ENCODE data around the gene PEAR1.

Gene PEAR1

GRCh38 chr1:156893048-156893953 is at the start of gene PEAR1:
PEAR1 (plus strand) TSS chr1:156893718; CDS start chr1:156903927, 10,209 bp downstream.
- peak within 1 kb of the TSS; percentile 27 for H3K4me3 ChIP-seq (ENCODE audit: low read depth, low read length)

- H3K4me3 ChIP-seq (ENCODE audit: low read depth, low read length), result no peak overlapping the region
Observed at GRCh38 chr1:156844102-156844501, 49.4 kb upstream of the PEAR1 start.

- H3K4me3 ChIP-seq (ENCODE audit: low read depth, low read length), result peak overlapping the region; percentile 25
Observed at GRCh38 chr1:156844638-156845037, 48.9 kb upstream of the PEAR1 start.

- H3K4me3 ChIP-seq (ENCODE audit: low read depth, low read length), result peak overlapping the region; percentile 25
Observed at GRCh38 chr1:156845055-156845952, 48.2 kb upstream of the PEAR1 start.

- H3K4me3 ChIP-seq (ENCODE audit: low read depth, low read length), result no peak overlapping the region
Observed at GRCh38 chr1:156845953-156846545, 47.5 kb upstream of the PEAR1 start.

- H3K4me3 ChIP-seq (ENCODE audit: low read depth, low read length), result no peak overlapping the region
Observed at GRCh38 chr1:156846643-156847042, 46.9 kb upstream of the PEAR1 start.

- no peak overlapping the region for H3K4me3 ChIP-seq (ENCODE audit: low read depth, low read length)
Observed at GRCh38 chr1:156847591-156848460, 45.7 kb upstream of the PEAR1 start.

GRCh38 chr1:156848461-156849150 is 44.9 kb upstream of the PEAR1 start:
- no peak overlapping the region for H3K4me3 ChIP-seq (ENCODE audit: low read depth, low read length)

GRCh38 chr1:156849151-156849496 is 44.4 kb upstream of the PEAR1 start:
- no peak overlapping the region for H3K4me3 ChIP-seq (ENCODE audit: low read depth, low read length)

GRCh38 chr1:156851779-156852417 is 41.6 kb upstream of the PEAR1 start:
- no peak overlapping the region for H3K4me3 ChIP-seq (ENCODE audit: low read depth, low read length)

- H3K4me3 ChIP-seq (ENCODE audit: low read depth, low read length), result no peak overlapping the region
Observed at GRCh38 chr1:156852418-156852874, 41.1 kb upstream of the PEAR1 start.

GRCh38 chr1:156853761-156854160 is 39.8 kb upstream of the PEAR1 start:
- H3K4me3 ChIP-seq (ENCODE audit: low read depth, low read length), result no peak overlapping the region

- no peak overlapping the region for H3K4me3 ChIP-seq (ENCODE audit: low read depth, low read length)
Observed at GRCh38 chr1:156854634-156855033, 38.9 kb upstream of the PEAR1 start.

- H3K4me3 ChIP-seq (ENCODE audit: low read depth, low read length), result no peak overlapping the region
Observed at GRCh38 chr1:156856282-156856785, 37.2 kb upstream of the PEAR1 start.

GRCh38 chr1:156857532-156857931 is 36.0 kb upstream of the PEAR1 start:
- H3K4me3 ChIP-seq (ENCODE audit: low read depth, low read length), result no peak overlapping the region

GRCh38 chr1:156858555-156858956 is 35.0 kb upstream of the PEAR1 start:
- H3K4me3 ChIP-seq (ENCODE audit: low read depth, low read length), result peak overlapping the region; percentile 13

GRCh38 chr1:156858959-156859522 is 34.5 kb upstream of the PEAR1 start, which contains the start of gene INSRR:
INSRR (minus strand) TSS chr1:156859117; CDS start chr1:156858621, 496 bp downstream.
- peak within 1 kb of the TSS; percentile 13 for H3K4me3 ChIP-seq (ENCODE audit: low read depth, low read length)

GRCh38 chr1:156859523-156860112 is 33.9 kb upstream of the PEAR1 start:
- H3K4me3 ChIP-seq (ENCODE audit: low read depth, low read length), result no peak overlapping the region
